ENCODE measurements around the gene DHRS7C.

The DHRS7C gene, protein sequence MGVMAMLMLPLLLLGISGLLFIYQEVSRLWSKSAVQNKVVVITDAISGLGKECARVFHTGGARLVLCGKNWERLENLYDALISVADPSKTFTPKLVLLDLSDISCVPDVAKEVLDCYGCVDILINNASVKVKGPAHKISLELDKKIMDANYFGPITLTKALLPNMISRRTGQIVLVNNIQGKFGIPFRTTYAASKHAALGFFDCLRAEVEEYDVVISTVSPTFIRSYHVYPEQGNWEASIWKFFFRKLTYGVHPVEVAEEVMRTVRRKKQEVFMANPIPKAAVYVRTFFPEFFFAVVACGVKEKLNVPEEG

DNA sequence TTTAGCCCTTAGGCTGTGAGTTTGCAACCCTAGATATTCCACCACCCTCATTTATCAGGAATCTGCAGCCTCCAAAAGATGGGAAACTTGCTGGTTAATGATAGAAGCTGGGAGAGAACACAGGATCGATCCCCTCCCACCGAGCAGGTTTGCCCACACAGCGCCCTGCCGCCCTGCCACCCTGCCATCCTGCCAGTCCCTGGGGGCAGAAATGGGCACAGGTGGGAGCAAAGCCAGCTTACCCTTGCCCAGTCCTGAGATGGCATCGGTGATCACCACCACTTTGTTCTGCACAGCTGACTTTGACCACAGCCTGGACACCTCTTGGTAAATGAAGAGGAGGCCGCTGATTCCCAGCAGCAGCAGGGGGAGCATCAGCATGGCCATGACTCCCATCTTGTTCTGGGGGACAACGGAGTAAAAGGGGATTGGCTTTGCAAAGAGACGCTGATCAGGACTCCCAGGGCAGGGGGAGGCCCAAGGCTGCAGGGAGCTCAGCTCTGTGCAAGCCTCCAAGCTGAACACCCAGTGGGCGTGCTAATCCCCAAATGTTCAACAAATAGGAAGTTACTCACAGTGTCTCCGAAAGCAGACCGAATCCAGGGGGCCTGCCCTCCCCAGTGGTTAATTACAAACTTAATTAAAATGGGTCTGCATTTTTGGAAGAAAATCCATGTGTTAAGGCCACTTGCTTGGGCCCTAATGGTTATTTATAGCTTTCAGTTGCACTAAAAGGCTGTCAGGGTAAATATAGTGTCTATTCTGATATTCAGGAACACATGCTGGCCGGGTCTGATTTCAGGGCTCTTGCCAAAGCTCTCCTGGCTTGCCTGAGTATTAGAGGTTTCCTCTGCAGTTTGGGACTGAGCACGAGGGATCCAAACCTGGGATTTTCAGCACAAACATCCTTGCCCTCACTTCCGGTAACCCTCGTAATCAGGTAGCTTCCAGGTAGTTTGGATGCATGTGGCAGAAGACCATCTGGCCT is at the start of gene DHRS7C:
DHRS7C (minus strand) TSS at position 704 of the 988 bp plus-strand sequence; CDS start at position 396, 308 bp downstream.
- no peak within 1 kb of the TSS for H3K4me3 ChIP-seq (replicated peaks; ENCODE audit: low read depth, low read length)
- no peaks in the 10 kb centered on the region; the same call in 1 of the 2 replicates for H3K27me3 ChIP-seq (replicated peaks; ENCODE audit: control insufficient read depth, insufficient read depth, low read length)
- TF ChIP-seq, protein P1, sequence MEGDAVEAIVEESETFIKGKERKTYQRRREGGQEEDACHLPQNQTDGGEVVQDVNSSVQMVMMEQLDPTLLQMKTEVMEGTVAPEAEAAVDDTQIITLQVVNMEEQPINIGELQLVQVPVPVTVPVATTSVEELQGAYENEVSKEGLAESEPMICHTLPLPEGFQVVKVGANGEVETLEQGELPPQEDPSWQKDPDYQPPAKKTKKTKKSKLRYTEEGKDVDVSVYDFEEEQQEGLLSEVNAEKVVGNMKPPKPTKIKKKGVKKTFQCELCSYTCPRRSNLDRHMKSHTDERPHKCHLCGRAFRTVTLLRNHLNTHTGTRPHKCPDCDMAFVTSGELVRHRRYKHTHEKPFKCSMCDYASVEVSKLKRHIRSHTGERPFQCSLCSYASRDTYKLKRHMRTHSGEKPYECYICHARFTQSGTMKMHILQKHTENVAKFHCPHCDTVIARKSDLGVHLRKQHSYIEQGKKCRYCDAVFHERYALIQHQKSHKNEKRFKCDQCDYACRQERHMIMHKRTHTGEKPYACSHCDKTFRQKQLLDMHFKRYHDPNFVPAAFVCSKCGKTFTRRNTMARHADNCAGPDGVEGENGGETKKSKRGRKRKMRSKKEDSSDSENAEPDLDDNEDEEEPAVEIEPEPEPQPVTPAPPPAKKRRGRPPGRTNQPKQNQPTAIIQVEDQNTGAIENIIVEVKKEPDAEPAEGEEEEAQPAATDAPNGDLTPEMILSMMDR (IDR thresholded peaks at IDR 0.05; ENCODE audit: insufficient read depth, low read length, poor library complexity, severe bottlenecking), result no peak
- H3K36me3 ChIP-seq (ENCODE audit: control insufficient read depth, insufficient read depth, low read length), result no peaks in the 10 kb centered on the region
- no peak for DNase-seq (ENCODE audit: extremely low read depth, insufficient read length)

DNA sequence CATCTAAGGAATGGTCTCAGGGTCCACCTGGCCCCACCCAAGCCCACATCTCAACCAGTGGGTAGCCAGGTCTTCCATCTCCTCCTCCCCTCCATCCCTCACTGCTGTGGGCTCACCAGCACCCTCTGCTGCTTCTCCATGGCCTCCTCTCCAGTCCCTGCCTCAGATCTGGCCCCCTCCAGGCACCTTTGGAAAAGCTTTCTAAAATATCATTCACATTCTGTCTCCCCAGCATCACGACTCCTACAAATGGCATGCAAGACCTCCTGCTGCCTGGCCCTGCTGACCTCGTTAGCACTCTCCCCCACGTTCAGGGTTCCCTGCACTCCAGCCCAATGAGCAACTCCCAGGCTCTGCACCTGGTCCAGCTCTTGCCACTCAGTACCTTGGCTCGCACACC is 48.0 kb upstream of the DHRS7C start:
- Histone ChIP-seq H3K27me3 (replicated peaks; ENCODE audit: control insufficient read depth, insufficient read depth, low read length) (no peaks in the 10 kb centered on the region; the same call in 1 of the 2 replicates), H3K4me3 (replicated peaks; ENCODE audit: low read depth, low read length) (no peak overlapping the region), H3K36me3 (ENCODE audit: control insufficient read depth, insufficient read depth, low read length) (no peaks in the 10 kb centered on the region)
- DNase-seq (ENCODE audit: extremely low read depth, insufficient read length), result no peak
- TF ChIP-seq, protein P1 (IDR thresholded peaks at IDR 0.05; ENCODE audit: insufficient read depth, low read length, poor library complexity, severe bottlenecking), result no peak

DNA sequence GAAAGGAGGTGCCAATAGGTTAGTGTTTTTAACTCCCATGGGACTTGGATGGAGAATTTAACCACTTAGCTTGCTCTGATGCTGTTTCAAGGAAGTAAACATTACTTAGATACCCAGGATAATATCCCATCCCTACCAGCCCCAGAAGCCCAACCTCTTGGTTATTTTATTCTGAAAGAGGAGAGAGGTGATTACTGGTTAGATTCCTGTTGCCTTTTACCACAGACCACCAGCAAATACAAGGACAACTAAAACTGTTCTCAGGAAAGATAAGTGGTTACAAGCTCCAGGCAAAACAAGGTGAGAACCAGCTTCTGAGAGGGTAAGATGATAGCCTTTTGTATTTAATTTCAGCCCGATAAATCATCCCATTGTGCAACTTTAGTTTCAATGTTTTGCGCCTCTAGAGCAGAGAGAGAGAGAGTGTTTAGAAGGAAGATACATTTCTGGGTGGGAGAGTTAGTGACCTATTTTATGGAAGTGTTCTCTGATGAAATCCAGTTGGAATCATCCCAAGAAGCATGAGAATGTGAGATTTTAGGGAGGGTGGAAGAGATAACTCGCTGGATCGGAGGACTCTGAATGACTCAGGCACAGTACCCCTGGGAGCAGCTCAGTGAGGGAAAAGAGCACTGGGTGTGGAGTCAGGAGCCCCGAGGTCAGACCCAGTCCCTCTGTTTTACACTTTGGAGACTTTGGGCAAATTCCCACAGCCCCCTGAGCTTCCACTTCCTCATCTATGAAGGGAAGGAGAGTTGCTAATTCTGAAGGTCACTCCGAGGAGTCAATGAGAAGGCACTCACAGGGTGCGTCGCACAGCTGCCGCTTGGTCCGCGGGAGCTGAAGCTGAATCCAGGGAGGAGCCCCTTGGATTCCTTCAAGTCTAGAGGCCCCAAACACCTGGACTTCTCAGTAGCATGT is 46.4 kb upstream of the DHRS7C start:
- no peak overlapping the region for H3K4me3 ChIP-seq (replicated peaks; ENCODE audit: low read depth, low read length)
- no peaks in the 10 kb centered on the region for H3K36me3 ChIP-seq (ENCODE audit: control insufficient read depth, insufficient read depth, low read length)
- DNase-seq (ENCODE audit: extremely low read depth, insufficient read length), result no peak
- H3K27me3 ChIP-seq (replicated peaks; ENCODE audit: control insufficient read depth, insufficient read depth, low read length), result no peaks in the 10 kb centered on the region
- TF ChIP-seq, protein P1 (IDR thresholded peaks at IDR 0.05; ENCODE audit: insufficient read depth, low read length, poor library complexity, severe bottlenecking), result no peak

DNA sequence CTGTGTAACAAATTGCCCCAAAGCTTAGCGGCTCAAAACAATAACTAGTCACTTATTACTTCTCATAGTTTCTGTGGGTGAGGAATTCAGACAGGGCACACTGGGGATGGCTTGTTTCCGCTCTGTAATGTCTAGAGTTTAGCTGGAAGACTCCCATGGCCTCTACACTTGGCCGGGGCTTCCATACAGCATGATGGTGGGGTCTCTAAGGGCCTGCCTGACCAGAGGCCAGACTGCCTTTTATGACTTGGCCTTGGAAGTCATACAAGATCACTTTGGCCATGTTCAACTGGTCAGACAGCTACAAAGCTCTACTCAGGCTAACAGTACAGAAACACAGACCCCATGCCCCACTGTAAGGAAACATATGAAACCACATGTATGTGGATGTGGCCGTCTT is 42.5 kb upstream of the DHRS7C start:
- Histone ChIP-seq H3K27me3 (replicated peaks; ENCODE audit: control insufficient read depth, insufficient read depth, low read length) (no peaks in the 10 kb centered on the region), H3K36me3 (ENCODE audit: control insufficient read depth, insufficient read depth, low read length) (no peaks in the 10 kb centered on the region), H3K4me3 (replicated peaks; ENCODE audit: low read depth, low read length) (no peak overlapping the region)
- no peak for DNase-seq (ENCODE audit: extremely low read depth, insufficient read length)
- TF ChIP-seq, protein P1 (IDR thresholded peaks at IDR 0.05; ENCODE audit: insufficient read depth, low read length, poor library complexity, severe bottlenecking), result no peak

DNA sequence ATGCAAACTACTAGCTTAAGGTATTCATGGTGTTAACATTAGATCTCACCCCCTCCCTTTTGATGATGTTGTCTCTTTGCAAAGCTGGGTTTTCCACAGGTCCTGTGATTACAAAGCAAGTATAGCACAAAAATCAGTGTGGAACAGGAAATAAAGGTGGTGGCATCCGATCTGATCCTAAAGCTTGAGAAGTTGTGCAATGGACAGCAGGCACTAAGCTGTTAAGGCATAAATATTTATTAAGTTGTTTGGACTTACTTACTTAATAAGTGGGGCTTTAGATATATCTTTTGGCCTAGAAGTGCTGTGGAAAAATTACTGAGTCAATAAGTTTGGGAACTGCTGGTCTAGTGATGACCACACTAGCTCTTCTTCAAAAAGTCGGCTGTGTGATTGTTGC is 39.3 kb upstream of the DHRS7C start:
- Histone ChIP-seq H3K36me3 (ENCODE audit: control insufficient read depth, insufficient read depth, low read length) (no peaks in the 10 kb centered on the region), H3K27me3 (replicated peaks; ENCODE audit: control insufficient read depth, insufficient read depth, low read length) (no peaks in the 10 kb centered on the region; the same call in 1 of the 2 replicates), H3K4me3 (replicated peaks; ENCODE audit: low read depth, low read length) (no peak overlapping the region)
- TF ChIP-seq, protein P1 (IDR thresholded peaks at IDR 0.05; ENCODE audit: insufficient read depth, low read length, poor library complexity, severe bottlenecking), result no peak
- no peak for DNase-seq (ENCODE audit: extremely low read depth, insufficient read length)
